Mesothelial cell of epicardium (in vitro differentiated cells): ENCODE measurements around the gene ITGAL. TPM values are rescaled to one million over a fixed set of nuclear protein-coding genes. Genes with fewer than 3 reads are reported as not detected.

Source experiments
- DNase-seq, 2 experiments: peaks; one replicate each; pipeline ENCODE4 v3.0.0; 2021; ENCODE audit warnings: low spot score in 2 of 2; ENCODE audit not compliant: unreplicated experiment in 2 of 2
- H3K27ac Mint-ChIP-seq: 2 replicates; pipeline ENCODE4 v1.8.0; 2021; ENCODE audit warnings: mixed read lengths
- H3K27me3 Mint-ChIP-seq: 2 replicates; pipeline ENCODE4 v1.8.0; 2021; ENCODE audit warnings: low read depth, mixed read lengths
- H3K36me3 Mint-ChIP-seq: 2 replicates; pipeline ENCODE4 v1.8.0; 2021; ENCODE audit warnings: mixed read lengths
- H3K4me1 Mint-ChIP-seq: 2 replicates; pipeline ENCODE4 v1.8.0; 2021; ENCODE audit warnings: mixed read lengths
- H3K4me3 Mint-ChIP-seq: 2 replicates; pipeline ENCODE4 v1.8.0; 2021; ENCODE audit warnings: mild to moderate bottlenecking, moderate library complexity, mixed read lengths
- H3K9me3 Mint-ChIP-seq: 2 replicates; pipeline ENCODE4 v1.8.0; 2021; ENCODE audit warnings: mixed read lengths
- CTCF ChIP-seq: fragments of 200-600 bp; sonication (generic); IDR thresholded peaks from one replicate; pipeline ENCODE4 v1.5.0; 2021; ENCODE audit warnings: antibody characterized with exemption; ENCODE audit not compliant: unreplicated experiment
- microRNA-seq: library from miRNA; unstranded; fragments of <30 nt; microRNA quantifications from one replicate; pipeline ENCODE4 v1.2.0, GENCODE V29; 2021; ENCODE audit warnings: inconsistent platforms, mixed read lengths
- total RNA-seq: library from RNA; stranded (reverse); gene quantifications from 3 replicates; pipeline ENCODE4 v1.2.1, GENCODE V29; 2021

Gene ITGAL
- total RNA-seq, 1 donor from 2014 or later, result not detected

- DNase-seq, result no peak
- no peak overlapping the region for H3K4me3 Mint-ChIP-seq
- no peaks in the 10 kb centered on the region for H3K27me3 Mint-ChIP-seq
- no peak overlapping the region for H3K27ac Mint-ChIP-seq
- no peaks in the 10 kb centered on the region for H3K9me3 Mint-ChIP-seq
- TF ChIP-seq CTCF, result no peak
- H3K4me1 Mint-ChIP-seq, result peaks cover 26% of the 10 kb centered on the region
- no peaks in the 10 kb centered on the region for H3K36me3 Mint-ChIP-seq
These were observed 96.7 kb downstream of the ITGAL start for GRCh38 chr16:30569281-30569680.

- peak overlapping the region; percentile 37 for H3K27ac Mint-ChIP-seq
- no peaks in the 10 kb centered on the region for H3K27me3 Mint-ChIP-seq
- H3K4me3 Mint-ChIP-seq, result peak overlapping the region; percentile 89
- peaks cover 26% of the 10 kb centered on the region for H3K4me1 Mint-ChIP-seq
- no peaks in the 10 kb centered on the region for H3K36me3 Mint-ChIP-seq
- no peak for DNase-seq
- TF ChIP-seq CTCF, result no peak
- no peaks in the 10 kb centered on the region for H3K9me3 Mint-ChIP-seq
These were observed 97.4 kb downstream of the ITGAL start for GRCh38 chr16:30569746-30570635.

GRCh38 chr16:30570636-30571444 lies 98.3 kb downstream of the ITGAL start:
- Mint-ChIP-seq H3K4me3 (peak overlapping the region; percentile 89), H3K27me3 (no peaks in the 10 kb centered on the region), H3K4me1 (peaks cover 26% of the 10 kb centered on the region), H3K27ac (peak overlapping the region; percentile 95), H3K9me3 (no peaks in the 10 kb centered on the region), H3K36me3 (no peaks in the 10 kb centered on the region)
- no peak for TF ChIP-seq CTCF
- peak in 1 of 2 experiments; percentile 55 for DNase-seq

- peak; percentile 82 to 88 for DNase-seq
- TF ChIP-seq CTCF, result no peak
- peaks cover 26% of the 10 kb centered on the region for H3K4me1 Mint-ChIP-seq
- H3K4me3 Mint-ChIP-seq, result peak within 1 kb of the TSS; percentile 89
- H3K36me3 Mint-ChIP-seq, result no peaks in the 10 kb centered on the region
- H3K27ac Mint-ChIP-seq, result peak within 1 kb of the TSS; percentile 95
- H3K9me3 Mint-ChIP-seq, result no peaks in the 10 kb centered on the region
- H3K27me3 Mint-ChIP-seq, result no peaks in the 10 kb centered on the region
These were observed 99.1 kb downstream of the ITGAL start, which contains the start of gene ZNF688 for GRCh38 chr16:30571445-30572322. TSS of gene ZNF688 (minus strand) at chr16:30571714. CDS start at chr16:30571629, 85 bp downstream.

Small RNA genes lying within 50 kb of the gene (microRNA-seq; reads per million reads assigned to microRNA genes)
- not detected for gene MIR4518

Other genes starting within 250 kb of the ITGAL start
- 34.8 to 38.6 TPM (median 37.1 TPM) in 3 replicates for gene NPIPB13, start 224.3 kb upstream of the ITGAL start, total RNA-seq
- 63.7 to 63.9 TPM (median 63.9 TPM) in 3 replicates for gene CD2BP2, start 117.4 kb upstream of the ITGAL start, total RNA-seq
- 59.6 to 64.1 TPM (median 64.0 TPM) in 3 replicates for gene TBC1D10B, start 102.2 kb upstream of the ITGAL start, total RNA-seq
- gene MYL11, start 97.9 kb upstream of the ITGAL start, total RNA-seq, result 1.4 to 4.4 TPM (median 2.8 TPM) in 3 replicates
- gene SEPTIN1, start 90.2 kb upstream of the ITGAL start, total RNA-seq, result 0.86 to 1.6 TPM (median 1.4 TPM) in 3 replicates
- 24.2 to 25.2 TPM (median 24.8 TPM) in 3 replicates for gene ZNF48, start 77.3 kb upstream of the ITGAL start, total RNA-seq
- 10.7 to 12.6 TPM (median 11.8 TPM) in 3 replicates for gene ZNF771, start 65.1 kb upstream of the ITGAL start, total RNA-seq
- 31.8 to 35.4 TPM (median 33.1 TPM) in 3 replicates for gene DCTPP1, start 42.7 kb upstream of the ITGAL start, total RNA-seq
- 27.3 to 29.5 TPM (median 29.3 TPM) in 3 replicates for gene SEPHS2, start 26.9 kb upstream of the ITGAL start, total RNA-seq
- 41.2 to 42.2 TPM (median 41.9 TPM) in 3 replicates for gene ZNF768, start 53.8 kb downstream of the ITGAL start, total RNA-seq
- 12.4 to 16.4 TPM (median 15.2 TPM) in 3 replicates for gene ZNF747, start 62.1 kb downstream of the ITGAL start, total RNA-seq
- gene ZNF764, start 85.6 kb downstream of the ITGAL start, total RNA-seq, result 16.5 to 18.2 TPM (median 17.0 TPM) in 3 replicates
- gene ZNF688, start 99.0 kb downstream of the ITGAL start, total RNA-seq, result 10.1 to 12.0 TPM (median 11.3 TPM) in 3 replicates
- 28.0 to 31.9 TPM (median 29.0 TPM) in 3 replicates for gene ZNF785, start 113.0 kb downstream of the ITGAL start, total RNA-seq
- 12.1 to 13.7 TPM (median 12.4 TPM) in 3 replicates for gene ZNF689, start 137.6 kb downstream of the ITGAL start, total RNA-seq
- gene PRR14, start 178.2 kb downstream of the ITGAL start, total RNA-seq, result 39.1 to 43.7 TPM (median 43.5 TPM) in 3 replicates
- 93.0 to 98.4 TPM (median 97.5 TPM) in 3 replicates for gene FBRS, start 185.7 kb downstream of the ITGAL start, total RNA-seq
- 74.2 to 79.7 TPM (median 74.8 TPM) in 3 replicates for gene SRCAP, start 226.4 kb downstream of the ITGAL start, total RNA-seq